HG02852 (cell line): ENCODE data around the gene OR6N1.

Source experiments
- ATAC-seq: cut with Tn5 transposase; IDR thresholded peaks from one replicate; pipeline ENCODE4 v1.9.1; 2021; ENCODE audit warnings: mild to moderate bottlenecking, moderate library complexity; ENCODE audit not compliant: unreplicated experiment

The OR6N1 gene

DNA sequence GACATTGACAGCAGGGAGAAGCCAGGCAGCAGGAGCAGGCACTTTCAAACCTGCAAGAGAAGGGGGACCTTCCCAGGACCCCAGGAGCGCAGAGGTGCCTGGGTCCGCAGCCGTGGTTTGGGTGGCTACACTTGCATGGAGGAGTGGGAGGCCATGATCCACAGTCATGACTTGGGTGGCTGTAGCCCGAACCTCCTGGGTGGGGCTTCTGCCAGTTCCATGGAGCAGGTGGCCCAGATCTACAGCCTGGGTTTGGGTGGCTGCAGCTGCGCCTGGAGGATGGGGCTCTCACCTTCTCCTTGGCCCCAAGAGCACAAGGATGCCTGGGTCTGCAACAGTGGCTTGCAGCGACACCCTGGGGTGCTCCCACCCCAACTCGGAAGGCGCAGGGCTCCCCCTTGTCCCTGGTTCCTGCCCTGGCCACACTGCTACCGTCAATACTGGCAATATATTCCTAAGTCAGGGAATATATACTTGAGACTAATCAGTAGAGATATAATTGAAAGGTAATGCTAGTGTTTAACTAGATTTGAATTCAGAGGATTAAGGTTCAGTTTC lies 19.8 kb downstream of the OR6N1 start:
- ATAC-seq = no peak

DNA sequence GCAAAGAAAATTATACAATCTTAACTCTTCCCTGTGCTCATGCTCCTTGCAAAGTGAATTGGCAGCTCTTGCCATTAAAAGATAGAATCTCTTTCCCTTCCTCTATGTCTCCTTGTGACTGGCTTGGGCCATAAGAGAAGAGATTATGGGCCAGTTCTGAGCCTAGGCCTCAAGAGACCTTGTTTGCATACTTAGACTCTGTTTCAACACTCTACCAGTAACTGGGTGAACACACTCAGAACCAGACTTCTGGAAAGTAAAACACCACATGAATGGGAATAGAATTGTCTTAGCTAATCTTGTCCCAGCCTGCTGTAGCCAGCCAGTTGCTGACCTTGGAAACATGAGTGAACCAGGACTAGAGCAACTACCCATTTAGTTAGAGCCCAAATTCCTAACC lies 36.1 kb downstream of the OR6N1 start:
- ATAC-seq = no peak

DNA sequence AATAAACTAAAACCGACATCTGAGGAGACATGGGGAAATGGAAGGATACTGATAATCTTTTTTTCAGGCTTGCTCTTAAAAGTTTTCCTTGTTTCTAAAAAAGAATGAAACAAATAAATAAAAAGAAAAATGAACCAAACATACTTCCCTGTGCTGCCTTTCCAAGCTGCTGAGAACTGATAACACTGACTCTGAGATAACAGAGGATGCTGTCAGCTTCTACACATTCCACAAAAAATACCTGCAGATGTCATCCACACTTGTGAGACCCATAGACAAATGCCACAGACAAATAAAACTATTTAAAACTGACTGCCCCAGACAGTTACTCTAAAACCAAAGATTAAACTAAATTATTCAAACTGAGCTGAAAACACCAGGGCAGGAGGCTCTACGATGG lies 39.5 kb downstream of the OR6N1 start:
- ATAC-seq = no peak

DNA sequence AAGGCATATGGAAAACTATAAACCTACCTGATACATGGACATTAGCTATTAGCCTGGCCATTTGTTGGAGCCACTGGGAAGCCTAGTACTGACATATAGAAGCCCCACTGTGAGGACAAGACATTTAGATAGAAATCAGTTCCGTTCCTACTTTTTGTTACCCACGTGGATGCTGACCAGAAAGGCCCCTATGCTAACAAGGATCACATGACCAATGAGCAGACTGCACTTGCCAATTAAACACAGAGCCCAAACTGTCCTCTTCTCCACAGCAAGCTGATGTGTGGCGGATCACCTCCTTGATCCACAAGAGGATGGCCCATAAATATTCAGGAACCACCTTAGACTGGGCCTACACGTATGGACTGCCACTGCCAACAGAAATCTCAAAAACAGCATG lies 40.3 kb downstream of the OR6N1 start:
- no peak for ATAC-seq

DNA sequence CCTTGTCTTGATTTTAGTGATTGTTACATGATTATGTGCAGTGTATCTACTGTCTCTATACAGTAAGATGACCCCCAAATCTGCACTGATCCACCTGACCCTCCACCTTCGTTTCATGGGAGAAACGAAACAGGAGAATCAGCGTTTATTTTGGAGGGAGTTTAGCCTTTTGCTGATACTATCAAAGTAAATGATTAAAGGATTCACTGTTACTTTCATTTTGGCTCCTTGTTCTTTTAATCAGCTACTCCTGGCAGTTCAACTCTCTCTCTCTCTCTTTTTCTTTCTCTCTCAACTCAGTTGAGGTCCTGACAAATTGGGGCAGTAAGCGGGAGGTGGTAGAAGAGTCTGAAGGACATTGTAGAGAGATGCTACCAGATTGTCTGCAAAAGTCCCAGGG lies 41.5 kb downstream of the OR6N1 start:
- ATAC-seq = no peak

DNA sequence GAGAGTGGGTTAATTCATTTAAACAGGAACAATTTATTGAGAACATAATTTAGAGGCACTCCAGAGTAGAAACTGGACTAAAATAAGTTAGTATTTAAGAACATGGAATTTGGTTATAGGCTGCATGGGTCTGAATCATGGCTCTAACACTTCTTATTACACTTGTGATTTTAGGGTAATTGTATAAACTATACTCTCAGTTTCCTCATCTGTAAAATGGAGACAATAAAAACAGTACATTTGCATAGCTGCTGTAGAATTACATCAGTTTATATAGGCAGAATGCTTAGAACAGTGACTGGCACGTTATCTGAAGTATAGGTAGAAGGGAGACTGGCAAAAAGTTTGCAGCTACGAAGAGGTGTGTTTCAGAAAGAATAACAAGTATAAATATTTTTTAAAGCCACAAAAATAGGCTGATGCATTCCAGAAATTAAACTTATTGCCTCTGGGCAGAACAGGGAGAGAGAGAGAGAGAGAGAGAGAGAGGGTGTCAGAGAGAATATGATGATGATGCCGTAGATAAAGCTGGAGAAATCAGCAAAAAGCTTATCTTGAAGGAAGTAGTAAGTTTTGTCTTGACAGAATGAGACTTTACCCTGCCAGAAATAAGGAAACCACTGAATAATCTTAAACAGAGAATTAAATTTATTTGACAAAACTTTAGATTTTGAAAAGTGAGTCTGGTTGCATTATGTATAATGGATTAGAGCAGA lies 43.3 kb downstream of the OR6N1 start:
- ATAC-seq = no peak

DNA sequence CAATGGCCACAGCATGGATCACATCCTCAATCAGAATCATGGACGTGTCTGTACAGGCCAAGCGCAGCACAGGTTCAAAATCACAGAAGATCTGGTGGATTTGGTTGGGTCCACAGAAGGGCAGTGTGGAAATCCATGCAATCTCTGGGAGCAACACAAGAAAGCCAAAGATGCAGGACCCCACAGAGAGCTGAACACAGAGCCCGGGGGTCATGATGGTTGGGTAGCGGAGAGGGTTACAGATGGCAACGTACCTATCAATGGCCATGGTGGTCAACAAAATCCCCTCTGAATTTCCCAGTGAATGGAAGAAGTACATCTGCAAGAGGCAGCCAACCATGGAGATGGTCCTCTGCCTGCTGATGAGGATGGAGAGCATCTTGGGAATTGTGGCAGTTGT lies 47.6 kb downstream of the OR6N1 start:
- ATAC-seq = no peak

DNA sequence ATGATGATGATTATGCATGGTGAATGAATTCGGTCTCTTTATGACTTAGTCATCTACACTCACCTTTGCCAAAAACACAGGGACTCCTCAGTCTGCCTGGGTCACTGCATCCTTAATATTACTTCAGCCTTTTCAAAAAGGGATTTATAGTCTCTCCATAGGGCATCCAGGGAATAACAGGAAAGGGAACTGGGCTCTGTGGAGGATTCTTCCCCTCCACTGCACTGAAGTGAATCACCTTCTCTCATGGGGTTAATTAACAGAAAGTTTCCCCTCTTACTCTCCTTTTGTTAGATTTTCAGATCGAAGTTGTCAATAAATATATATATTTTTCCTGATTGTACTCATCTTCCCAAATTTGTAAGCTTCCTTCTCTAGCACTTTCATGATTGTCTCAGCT lies 51.4 kb downstream of the OR6N1 start, which contains the start of gene OR6K3:
OR6K3 (minus strand) TSS at position 101 of the 400 bp plus-strand sequence. CDS start 2,605 bp downstream, outside the sequence.
- ATAC-seq = no peak

DNA sequence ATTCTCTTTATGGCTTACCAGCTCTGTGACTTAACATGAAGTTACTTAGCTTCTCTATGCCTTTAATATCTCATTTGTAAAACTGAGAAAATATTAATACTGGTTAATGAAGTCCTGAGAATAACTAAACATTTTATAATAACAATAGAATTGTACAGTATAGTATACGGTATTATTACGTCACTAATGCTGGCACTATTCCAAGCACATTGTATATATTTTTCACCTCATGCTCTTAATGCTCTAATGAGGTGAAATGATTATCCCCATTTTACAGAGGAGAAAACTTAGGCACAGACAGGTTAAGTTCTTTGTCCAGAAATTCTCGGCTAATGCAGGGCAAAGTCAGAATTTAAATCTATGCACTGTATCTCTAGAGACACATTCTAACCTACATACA lies 52.3 kb downstream of the OR6N1 start:
- no peak for ATAC-seq

DNA sequence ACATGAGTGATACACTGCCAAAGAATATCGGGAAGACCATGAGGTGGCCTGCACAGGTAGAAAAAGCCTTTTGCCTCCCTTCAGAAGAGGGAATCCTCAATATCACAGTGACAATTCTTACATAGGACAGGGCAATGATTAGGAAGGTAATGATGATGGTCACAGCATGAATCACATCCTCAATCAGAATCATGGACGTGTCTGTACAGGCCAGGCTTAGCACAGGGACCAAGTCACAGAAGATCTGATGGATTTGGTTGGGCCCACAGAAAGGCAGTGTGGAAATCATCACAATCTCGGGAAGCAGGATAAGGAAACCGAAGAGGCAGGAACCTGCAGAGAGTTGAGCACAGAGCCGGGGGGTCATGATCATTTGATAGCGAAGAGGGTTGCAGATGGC lies 54.7 kb downstream of the OR6N1 start:
- ATAC-seq = no peak

DNA sequence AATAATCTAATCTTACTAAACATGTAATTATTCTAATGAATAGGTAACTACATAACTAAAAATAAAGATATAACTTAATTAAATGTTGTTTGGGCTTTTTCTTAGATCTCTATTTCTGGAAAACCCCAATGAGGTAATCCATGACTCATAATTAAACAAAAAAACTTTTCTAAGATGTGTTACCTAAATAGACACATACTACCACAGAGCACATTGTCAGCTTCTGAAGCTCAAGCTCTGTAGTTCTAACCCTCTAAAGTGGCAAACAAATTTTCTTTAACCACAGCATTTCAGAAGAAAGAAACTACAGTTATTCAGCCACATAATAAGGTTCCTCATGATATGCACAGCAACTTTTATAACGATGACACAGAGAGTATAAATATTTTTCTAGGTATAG lies 55.7 kb downstream of the OR6N1 start:
- ATAC-seq = no peak

DNA sequence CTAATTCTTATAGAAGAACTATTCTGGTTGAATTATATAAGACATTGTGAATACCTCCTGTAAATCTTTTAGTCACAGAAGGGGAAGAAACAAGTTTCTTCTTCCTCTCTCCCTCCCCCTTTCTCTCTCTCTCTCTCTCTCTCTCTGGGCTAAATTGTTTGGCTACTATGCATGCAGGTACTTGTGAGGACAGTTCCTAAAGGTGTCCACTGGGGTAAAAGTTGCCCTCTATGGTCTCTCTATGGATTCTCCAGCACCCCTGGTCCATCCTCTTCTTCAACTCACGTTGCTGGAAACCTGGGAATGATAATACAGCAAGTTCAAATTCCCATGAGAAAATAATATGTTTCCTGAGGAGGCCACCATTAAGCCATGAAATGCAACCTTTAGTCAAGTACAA lies 57.2 kb downstream of the OR6N1 start:
- no peak for ATAC-seq
